NCI-H1417 treated with DMSO at 0.1 percent for 48 hours (cell line): ENCODE results near the gene C1QA.

Experiments
- DNase-seq: peaks from one replicate; lab custom pipeline; 2025; lab: John Stamatoyannopoulos, UW

C1QA gene

DNA sequence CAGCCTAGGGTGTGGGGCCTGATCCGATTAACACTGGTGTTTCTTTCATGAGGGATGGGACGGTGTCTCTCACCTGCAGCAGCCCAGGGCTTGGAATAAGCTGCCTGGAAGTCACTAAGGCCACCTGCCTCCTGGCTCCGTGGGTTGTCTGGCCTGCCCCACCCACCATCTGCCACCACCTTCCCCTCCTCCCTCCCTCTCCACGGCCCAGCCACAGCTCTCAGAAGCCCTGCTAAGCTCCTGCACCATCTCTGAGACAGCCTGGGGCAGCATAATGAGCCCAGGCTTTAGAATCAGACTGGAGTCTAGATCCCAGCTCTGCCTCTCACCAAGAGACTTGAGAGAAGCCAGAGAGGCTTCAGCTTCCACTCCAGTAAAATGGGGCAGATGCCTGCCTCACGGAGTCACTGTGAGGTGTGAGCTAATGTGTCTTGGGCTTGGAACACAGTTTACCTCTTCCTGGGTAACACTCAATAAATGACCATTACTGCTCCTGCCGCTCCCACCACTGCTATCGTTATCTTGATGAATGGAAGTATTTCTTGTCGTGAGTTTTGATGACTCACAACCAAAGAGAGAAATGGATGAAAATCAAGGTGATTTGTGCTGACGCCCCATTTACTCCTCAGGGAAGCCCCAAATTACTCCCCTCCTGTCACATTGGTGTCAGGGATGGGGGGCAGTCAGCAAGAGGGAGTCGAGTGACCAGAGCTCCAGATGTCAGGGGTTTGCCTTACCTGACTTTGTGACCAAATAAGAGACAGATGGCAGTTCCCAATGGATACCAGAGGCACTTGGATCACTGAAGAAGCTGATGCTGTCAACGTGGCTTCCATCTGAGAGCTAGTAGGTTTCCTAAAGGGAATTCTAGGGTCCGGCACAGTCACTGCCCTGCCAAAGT is 23.5 kb upstream of the C1QA start:
- no peak for DNase-seq

GRCh38 chr1:22613572-22613918 is 22.9 kb upstream of the C1QA start:
- DNase-seq, result no peak

- DNase-seq, result no peak
Observed at GRCh38 chr1:22613951-22614350, 22.5 kb upstream of the C1QA start.

DNA sequence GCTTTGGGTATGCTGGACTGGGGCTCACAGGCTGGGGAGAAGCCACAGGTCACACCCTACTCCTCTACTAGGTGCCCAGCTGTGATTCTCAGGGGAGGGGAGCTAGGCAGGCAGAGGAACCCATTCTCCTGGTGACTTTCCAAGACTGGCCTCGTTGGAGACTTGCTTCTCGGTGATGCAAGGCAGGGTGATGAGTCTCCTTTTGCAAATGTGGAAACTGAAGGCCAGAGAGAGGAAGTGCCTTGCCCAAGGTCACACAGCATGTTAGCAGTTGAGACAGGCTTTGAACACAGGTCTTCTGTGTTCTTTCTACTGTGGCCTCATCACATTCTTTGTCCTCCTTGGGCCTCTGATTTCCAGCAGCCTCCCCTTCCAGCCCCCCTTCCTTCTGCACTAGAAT is 20.5 kb upstream of the C1QA start:
- no peak for DNase-seq

GRCh38 chr1:22616571-22616970 is 19.9 kb upstream of the C1QA start:
- no peak for DNase-seq

DNA sequence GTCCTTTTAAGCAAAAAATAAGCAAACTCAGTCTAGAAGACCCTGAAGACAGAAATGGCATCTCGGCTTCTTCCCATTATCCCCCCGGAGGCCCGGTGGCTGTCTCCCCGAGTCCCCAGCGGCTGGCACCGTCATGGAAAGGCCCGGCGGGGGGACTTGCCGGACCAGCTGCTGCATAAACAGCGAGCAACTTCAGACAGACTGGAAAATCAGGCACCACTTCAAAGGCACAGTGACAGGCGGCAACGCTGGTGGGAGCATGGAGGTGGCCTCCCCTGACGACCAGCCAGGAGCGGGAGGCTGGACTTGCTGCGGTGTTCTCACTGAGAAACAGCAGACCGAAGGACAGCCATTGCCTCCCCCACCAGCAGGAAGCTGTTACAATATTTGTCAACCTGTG is 18.4 kb upstream of the C1QA start:
- DNase-seq, result peak; percentile 29

DNA sequence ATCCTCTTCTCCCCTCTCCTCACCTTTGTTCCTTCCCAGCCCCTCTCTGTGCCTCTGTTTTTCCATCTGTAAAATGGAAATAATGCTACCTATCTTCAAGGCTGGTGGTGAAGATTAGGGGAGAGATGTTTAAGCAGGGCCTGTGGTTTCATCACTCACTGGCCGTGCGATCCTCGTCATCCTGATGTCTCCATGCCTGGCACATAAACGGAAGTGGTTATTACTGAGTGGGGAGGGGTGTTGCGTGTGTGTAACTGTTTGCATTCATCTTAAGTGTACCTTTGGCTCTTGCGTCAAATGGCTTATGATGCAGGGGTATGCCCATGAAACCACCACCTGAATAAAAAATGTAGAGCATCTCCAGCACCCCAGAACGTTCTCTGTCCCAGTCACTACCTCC is 17.2 kb upstream of the C1QA start:
- no peak for DNase-seq

- no peak for DNase-seq
Observed at GRCh38 chr1:22619798-22620197, 16.6 kb upstream of the C1QA start.

DNA sequence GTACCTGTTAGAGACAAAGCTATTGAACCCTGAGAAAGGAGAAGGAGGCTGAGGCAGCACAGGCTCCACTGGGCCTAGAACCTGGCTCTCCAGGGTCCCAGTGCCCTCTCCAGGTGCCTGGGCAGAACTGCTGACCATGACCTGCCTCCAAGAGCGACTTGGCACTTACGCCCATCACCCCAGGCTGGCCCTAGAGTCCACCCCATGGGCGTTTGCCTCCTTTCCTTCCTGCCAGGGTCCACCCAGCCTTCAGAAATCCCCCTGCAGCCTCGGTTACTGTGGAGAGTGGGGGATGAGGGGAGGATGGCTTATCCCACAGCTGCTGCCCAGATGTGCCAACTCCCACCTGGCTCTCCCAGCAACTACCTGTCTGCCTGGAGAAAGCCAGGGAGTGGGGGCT is 14.7 kb upstream of the C1QA start:
- no peak for DNase-seq

GRCh38 chr1:22625262-22625925 is 11.0 kb upstream of the C1QA start:
- DNase-seq, result no peak

DNA sequence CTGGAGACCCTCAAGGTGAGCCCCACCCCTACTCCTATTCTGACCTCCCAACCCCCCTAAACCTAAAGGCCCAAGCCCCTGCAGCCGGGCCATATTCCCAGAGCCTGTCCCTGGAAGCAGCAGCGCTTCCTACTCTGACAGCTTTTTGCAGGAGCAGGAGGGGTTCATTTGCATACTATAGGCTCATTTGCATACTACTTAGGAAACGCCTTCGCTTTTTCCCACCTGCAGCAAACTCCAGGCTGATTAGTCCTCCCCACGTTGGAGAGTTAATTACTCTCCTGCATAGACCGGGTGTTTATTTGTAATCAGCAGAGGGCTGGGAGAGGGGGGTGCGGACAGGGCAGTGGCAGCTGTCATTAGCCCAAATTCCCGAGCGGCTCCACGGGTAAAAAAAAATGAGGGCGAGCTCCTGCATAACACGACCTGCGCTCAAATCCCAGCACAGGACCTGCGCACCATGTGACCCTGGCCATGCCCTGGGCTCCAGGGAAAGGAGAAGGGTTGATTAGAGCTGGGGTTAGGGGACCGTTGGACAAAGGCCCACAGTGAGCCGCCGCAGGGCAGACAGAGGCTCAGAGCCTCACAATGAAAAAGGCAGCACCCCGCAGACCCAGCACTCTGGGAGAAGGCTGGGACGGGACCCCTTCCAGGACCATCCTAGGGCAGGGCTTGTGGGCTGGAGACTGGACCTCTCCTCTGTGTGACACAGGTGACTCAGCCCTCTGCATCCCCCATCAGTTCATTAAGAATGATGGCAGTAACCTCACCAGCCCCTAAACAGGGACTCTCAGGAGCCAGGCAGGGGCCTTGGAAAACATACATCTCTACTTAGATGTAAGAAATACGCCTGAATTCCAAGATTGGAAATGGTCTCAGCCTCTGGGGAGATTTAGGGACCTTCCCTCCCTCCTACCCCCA is 9.9 kb upstream of the C1QA start:
- no peak for DNase-seq

GRCh38 chr1:22627331-22627730 is 9.1 kb upstream of the C1QA start:
- no peak for DNase-seq

DNA sequence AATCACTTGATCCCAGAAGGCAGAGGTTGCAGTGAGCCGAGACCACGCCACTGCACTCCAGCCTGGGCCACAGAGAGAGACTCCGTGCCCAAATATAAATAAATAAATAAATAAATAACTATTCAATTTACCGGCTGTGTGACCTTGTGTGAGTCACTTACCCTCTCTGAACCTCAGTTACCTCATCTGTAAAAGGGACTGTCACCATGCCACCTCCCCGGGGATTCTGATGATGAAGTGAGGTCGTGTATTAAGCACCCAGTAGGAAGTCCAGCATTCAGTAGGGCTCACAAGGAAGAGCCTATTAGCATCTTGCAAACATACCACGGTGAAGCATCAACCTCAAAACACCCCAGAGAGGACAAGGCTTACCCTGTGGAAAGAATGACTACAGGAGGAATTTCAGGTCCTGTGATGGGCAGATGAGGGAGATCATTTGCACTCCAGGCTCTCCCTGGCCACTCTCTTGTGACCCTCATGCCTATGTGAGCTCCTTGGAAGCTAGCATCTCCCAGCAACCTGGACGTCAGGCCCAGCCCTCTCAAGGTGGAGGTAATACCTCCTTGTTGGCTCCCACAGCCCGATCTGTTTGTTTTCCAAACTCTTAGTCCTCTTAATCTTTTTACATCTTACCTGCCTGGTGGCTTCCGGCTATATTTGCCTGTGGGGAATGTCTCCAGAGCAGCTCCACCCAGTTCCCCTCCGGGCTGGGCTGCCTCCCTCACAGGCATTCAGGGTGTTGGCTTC is 7.6 kb upstream of the C1QA start:
- no peak for DNase-seq

DNA sequence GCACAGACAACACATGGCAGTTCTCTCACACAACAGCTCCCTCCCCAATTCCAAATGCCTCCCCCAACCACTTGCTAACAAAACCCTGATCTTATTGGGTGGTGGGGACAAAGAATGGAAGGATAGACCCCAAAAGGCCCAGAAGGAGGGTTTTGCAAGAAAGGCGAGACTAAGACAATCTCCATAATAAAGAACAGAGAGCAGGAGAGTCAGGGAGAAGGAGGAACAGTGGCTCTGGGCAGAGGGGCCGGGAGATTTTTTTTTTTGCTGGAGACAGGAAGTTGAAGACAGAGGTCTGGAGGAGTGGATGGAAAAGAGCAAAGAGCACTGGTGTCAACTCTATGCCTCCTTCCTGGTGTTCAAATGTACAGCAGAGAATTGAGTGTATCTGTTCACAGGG is 6.5 kb upstream of the C1QA start:
- no peak for DNase-seq

DNA sequence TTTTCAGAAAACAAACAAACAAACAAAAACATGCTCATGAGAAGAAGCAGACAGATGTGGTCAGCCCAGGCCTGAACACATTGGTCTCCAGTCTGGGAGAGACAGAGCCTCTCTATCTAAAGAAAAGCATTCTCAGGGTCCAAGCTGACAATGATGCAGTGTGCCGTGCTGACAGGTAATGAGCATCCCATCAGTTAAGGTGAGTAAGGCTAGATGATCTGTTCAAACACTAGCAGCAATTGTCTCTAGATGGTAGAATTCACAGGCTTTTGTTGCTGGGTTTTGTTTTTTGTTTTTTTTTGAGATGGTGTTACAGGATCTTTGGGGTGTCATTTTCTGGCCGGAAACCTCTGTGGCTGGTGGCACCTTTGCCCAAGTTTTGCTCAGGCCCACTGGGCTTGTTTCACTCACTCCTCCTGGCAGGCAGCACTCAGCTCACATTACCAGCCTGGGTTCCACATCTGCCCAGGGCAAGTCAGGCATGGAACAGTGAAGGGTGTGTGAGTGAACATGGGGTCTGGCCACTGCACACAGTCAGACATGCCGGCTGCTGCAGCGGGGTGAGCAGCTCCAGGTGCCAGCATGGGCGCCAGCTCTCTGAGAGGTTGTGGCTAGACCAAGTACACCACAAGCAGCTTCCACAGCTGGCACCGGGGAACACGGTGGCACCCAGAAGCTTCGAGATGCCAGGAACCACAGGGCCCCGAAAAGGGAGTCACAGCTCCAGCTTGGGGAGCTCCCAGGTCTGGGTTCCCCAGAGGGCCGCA is 2.5 kb upstream of the C1QA start:
- no peak for DNase-seq

DNA sequence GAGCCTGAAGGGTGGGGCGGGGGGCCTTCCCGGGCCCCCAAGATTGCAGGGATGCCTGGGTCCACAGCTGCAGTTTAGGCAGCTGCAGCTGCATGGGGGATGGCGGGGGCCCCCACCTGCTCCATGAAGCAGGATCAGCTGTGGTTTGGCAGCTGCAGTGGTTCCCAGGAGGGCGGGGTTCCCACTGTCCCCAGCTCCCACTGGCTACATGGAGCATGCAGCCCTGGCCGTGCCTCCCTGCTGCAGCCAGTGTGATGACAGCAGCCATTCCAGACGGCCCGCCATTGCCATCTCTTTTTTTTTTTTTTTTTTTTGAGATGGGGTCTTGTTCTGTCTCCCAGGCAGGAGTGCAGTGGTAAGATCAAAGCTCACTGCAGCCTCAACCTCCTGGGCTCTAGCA is 992 bp upstream of the C1QA start:
- DNase-seq, result no peak

DNA sequence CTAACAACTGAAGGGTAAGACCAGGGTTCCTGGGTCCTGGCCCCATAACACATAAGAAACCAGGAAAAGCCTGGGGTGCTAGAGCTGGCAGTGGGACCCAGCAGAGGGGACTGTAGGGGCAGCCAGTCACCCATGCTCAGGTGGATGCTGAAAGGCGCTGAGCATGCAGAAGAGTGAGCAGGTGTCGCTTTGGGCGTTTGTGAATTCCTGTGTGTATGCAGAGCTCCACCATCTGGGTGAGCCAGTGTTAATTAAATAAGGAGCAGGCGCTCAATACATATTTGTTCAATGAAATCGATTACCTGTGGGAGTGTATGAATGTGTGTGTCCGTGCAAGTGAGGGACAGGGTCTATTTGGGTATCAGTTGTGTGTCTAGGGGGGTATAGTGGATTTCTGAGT is 499 bp downstream of the C1QA start:
- DNase-seq, result no peak

- no peak for DNase-seq
Observed at GRCh38 chr1:22637907-22638445, 1.5 kb downstream of the C1QA start.

DNA sequence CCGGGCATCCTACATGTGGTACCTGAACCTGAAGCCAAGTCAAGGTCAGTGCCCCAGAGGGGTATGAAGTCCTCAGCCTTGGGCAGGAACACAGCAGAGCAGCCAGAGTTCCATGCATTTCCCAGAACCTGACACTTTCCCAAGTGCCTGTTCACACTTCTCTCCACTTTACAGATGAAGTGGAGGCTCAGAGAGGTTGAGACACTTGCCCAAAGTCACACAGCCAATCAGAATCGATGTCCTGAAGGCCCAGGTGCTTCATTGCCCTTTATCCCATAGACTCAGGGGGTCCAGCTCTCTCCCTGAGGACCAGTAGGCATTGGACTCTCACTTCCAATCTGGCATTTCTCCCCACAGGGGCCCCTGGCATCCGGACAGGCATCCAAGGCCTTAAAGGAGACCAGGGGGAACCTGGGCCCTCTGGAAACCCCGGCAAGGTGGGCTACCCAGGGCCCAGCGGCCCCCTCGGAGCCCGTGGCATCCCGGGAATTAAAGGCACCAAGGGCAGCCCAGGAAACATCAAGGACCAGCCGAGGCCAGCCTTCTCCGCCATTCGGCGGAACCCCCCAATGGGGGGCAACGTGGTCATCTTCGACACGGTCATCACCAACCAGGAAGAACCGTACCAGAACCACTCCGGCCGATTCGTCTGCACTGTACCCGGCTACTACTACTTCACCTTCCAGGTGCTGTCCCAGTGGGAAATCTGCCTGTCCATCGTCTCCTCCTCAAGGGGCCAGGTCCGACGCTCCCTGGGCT is 2.2 kb downstream of the C1QA start:
- no peak for DNase-seq

DNA sequence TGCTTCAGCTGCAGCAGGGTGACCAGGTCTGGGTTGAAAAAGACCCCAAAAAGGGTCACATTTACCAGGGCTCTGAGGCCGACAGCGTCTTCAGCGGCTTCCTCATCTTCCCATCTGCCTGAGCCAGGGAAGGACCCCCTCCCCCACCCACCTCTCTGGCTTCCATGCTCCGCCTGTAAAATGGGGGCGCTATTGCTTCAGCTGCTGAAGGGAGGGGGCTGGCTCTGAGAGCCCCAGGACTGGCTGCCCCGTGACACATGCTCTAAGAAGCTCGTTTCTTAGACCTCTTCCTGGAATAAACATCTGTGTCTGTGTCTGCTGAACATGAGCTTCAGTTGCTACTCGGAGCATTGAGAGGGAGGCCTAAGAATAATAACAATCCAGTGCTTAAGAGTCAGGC is 2.9 kb downstream of the C1QA start:
- DNase-seq, result no peak
